ENCODE measurements around the gene DTWD1.
"Not testable (repeated sequence)": the region's sequence is repeated elsewhere in the genome, so short reads cannot be mapped to it uniquely, and the experiment has no call there.

DTWD1 gene

DNA sequence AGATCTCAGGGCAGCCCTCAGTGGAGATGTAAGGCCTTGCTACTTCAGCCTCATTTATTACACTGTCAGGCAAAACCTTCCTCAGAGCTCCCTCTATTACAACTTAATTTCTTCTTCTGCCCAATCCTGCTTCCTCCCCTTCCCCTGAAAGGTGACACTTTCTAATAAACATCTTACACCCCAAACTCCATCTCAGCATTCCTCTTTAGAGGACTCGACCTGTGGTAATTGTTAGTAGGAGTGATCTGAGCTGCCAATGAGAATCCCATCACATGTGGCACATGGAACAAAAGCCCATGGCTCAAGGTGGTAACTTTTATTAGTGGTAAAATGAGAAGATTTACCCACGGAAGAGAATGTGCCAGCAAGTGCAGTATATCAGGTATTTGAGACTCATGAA lies 29.8 kb downstream of the DTWD1 start:
- TF ChIP-seq, protein P1, sequence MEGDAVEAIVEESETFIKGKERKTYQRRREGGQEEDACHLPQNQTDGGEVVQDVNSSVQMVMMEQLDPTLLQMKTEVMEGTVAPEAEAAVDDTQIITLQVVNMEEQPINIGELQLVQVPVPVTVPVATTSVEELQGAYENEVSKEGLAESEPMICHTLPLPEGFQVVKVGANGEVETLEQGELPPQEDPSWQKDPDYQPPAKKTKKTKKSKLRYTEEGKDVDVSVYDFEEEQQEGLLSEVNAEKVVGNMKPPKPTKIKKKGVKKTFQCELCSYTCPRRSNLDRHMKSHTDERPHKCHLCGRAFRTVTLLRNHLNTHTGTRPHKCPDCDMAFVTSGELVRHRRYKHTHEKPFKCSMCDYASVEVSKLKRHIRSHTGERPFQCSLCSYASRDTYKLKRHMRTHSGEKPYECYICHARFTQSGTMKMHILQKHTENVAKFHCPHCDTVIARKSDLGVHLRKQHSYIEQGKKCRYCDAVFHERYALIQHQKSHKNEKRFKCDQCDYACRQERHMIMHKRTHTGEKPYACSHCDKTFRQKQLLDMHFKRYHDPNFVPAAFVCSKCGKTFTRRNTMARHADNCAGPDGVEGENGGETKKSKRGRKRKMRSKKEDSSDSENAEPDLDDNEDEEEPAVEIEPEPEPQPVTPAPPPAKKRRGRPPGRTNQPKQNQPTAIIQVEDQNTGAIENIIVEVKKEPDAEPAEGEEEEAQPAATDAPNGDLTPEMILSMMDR (IDR thresholded peaks at IDR 0.05; ENCODE audit: low read depth, low read length) = no peak
- no peaks in the 10 kb centered on the region for H3K36me3 ChIP-seq
- H3K4me3 ChIP-seq (ENCODE audit: low read depth, low read length) = no peak overlapping the region
- no peaks in the 10 kb centered on the region for H3K4me1 ChIP-seq
- no peak for DNase-seq
- H3K27me3 ChIP-seq = no peaks in the 10 kb centered on the region
- H3K9me3 ChIP-seq = no peaks in the 10 kb centered on the region

DNA sequence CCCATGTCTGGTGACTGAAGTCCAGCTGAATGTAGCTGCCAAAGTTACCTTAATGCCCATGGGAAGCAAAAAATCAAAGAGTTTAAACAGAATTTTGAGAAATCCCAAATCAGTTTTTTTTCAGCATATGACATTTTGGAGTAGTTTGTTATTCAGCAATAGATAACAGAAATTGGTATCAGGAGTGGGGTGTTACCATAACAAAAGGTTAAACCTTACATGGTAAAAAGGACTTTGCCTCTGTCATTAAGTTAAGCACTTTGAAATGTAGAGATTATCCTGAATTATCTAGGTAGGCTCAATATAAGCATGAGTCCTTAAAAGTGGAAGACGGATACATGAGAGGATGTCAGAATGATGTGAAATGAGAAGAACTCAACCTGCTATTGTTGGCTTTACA lies 32.1 kb downstream of the DTWD1 start:
- H3K4me1 ChIP-seq = no peaks in the 10 kb centered on the region
- TF ChIP-seq, protein P1 (IDR thresholded peaks at IDR 0.05; ENCODE audit: low read depth, low read length) = no peak
- no peaks in the 10 kb centered on the region for H3K36me3 ChIP-seq
- H3K9me3 ChIP-seq = no peaks in the 10 kb centered on the region
- DNase-seq = no peak
- no peak overlapping the region for H3K4me3 ChIP-seq (ENCODE audit: low read depth, low read length)
- H3K27me3 ChIP-seq = no peaks in the 10 kb centered on the region

DNA sequence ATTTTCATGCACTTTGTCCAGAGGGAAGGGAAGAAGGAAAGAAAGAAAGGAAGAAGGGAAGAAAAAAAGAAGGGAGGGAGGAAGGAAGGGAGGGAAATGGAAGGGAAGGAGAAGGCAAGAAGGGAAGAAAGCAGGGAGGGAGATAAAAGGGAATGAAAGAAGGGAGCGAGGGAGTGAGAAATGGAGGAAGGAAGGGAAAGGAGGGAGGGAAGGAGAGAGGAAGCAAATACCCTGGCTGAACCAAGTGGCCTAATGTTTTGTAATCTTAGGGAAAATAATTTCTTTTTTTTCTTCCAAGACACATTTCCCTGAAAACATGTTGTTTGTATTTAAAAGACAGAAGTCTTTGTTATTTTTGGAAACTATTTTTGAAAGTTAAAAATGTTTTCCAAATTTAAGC lies 35.9 kb downstream of the DTWD1 start:
- Histone ChIP-seq H3K36me3 (no peaks in the 10 kb centered on the region), H3K9me3 (no peaks in the 10 kb centered on the region), H3K27me3 (no peaks in the 10 kb centered on the region), H3K4me3 (ENCODE audit: low read depth, low read length) (no peak overlapping the region), H3K4me1 (no peaks in the 10 kb centered on the region)
- DNase-seq = no peak
- TF ChIP-seq, protein P1 (IDR thresholded peaks at IDR 0.05; ENCODE audit: low read depth, low read length) = no peak

DNA sequence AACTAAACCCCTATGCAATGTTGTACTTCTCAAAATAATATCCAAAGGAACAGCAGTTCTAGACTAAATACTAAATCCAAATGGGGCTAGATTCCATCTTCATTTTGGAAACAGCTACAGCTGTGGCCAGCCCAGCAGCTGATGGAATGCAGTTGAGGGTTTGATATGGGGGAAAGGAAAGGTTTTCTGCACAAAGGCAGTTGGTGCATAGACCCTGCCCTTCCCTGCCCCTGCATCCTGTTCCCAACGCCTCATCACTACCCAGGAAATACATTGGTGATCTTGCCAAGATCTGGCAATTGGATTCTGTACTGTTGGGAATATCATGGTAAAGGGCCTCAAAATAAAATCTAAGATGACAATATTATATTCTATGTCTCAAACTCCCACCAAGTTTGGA lies 43.9 kb downstream of the DTWD1 start:
- Histone ChIP-seq H3K4me1 (no peaks in the 10 kb centered on the region), H3K36me3 (no peaks in the 10 kb centered on the region)
- TF ChIP-seq, protein P1 (IDR thresholded peaks at IDR 0.05; ENCODE audit: low read depth, low read length) = no peak

DNA sequence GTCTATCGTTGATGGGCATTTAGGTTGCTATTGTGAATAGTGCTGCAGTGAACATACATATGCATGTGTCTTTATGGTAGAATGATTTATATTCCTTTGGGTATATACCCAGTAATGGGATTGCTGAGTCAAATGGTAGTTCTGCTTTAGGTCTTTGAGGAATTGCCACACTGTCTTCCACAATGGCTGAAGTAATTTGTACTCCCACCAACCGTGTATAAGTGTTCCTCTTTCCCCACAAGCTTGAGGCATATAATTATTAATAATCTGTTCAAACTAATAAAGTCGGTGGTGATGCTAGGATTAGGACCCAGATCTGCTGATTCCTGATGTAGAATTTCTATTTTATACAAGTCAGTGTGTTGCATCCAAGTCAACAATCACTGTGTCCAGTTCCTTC lies 45.6 kb downstream of the DTWD1 start:
- H3K4me1 ChIP-seq; H3K36me3 ChIP-seq; H3K9me3 ChIP-seq; H3K4me3 ChIP-seq (ENCODE audit: low read depth, low read length); H3K27me3 ChIP-seq; DNase-seq: not testable (repeated sequence)

More for the DNA sequence above, 43.9 kb downstream of the DTWD1 start:
- no peak for DNase-seq
- Histone ChIP-seq H3K9me3 (no peaks in the 10 kb centered on the region), H3K27me3 (no peaks in the 10 kb centered on the region), H3K4me3 (ENCODE audit: low read depth, low read length) (no peak overlapping the region)

DNA sequence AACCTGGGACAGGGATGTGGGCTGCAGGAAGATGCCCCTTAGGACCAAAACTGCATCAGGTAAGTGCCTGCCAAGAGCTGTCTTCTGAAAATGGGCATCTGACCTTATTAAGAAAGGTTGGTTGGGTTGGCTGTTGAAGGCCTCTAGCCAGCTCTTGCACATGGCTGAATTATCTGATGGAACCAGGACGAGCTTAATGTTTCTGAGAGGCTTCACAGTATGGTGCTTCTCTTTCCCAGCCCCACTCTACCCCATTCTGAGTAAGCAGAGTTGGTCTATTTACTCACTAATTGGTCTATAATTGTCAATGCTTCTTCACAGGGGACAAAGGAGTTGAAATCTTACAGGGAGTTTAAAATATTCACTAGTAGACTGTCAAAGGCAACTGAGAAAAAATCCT lies 48.4 kb downstream of the DTWD1 start:
- no peak for DNase-seq
- Histone ChIP-seq H3K4me3 (ENCODE audit: low read depth, low read length) (no peak overlapping the region), H3K9me3 (no peaks in the 10 kb centered on the region), H3K27me3 (no peaks in the 10 kb centered on the region), H3K4me1 (no peaks in the 10 kb centered on the region), H3K36me3 (no peaks in the 10 kb centered on the region)
- TF ChIP-seq, protein P1 (IDR thresholded peaks at IDR 0.05; ENCODE audit: low read depth, low read length) = no peak

DNA sequence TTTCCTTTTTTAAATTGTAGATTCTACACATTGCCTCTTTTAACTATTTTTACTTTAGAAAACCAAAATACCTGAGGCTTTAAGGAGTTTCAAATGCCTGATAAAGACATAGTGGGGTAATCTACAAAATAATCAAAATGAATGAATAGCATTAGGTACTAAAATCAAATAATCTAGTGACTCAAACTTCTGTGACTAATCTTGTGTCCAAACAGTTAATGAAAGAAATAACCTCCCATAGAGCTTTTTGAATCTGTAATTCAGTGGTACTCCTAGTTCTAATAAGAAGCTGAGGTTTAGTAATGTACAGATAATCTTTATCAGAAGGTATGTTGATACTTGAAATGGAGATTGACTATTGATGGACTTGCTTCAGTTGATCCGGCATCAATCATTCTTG lies 53.0 kb downstream of the DTWD1 start:
- TF ChIP-seq, protein P1 (IDR thresholded peaks at IDR 0.05; ENCODE audit: low read depth, low read length) = no peak
- Histone ChIP-seq H3K4me3 (ENCODE audit: low read depth, low read length) (no peak overlapping the region), H3K9me3 (no peaks in the 10 kb centered on the region), H3K27me3 (no peaks in the 10 kb centered on the region), H3K4me1 (no peaks in the 10 kb centered on the region), H3K36me3 (no peaks in the 10 kb centered on the region)
- no peak for DNase-seq

All from BE2C (cell line).